Right lobe of liver (tissue), 4 donors: ENCODE data around the gene MRTO4.

ENCODE experiments used
- POLR2A ChIP-seq: fragments of 450-650 bp; IDR thresholded peaks from one replicate; pipeline ENCODE4 v1.6.1; 2017; ENCODE audit warnings: antibody characterized with exemption, mild to moderate bottlenecking
- TF ChIP-seq, protein P1 (sequence below), 4 donors: fragments of 200-600 bp in 3 of 4; fragments of 450-650 bp in 1 of 4; IDR thresholded peaks; one replicate each; pipeline versions ENCODE4 v1.5.1 to v1.8.0; 2016 to 2022; ENCODE audit warnings: antibody characterized with exemption in 4 of 4, mild to moderate bottlenecking in 2 of 4
- donor health status: DM: no; HTN: no; CAD: no.
- donor health status: DM: no; HTN: no; CAD: no.
- donor health status: DM: no; HTN: yes; CAD: no.

DNA sequence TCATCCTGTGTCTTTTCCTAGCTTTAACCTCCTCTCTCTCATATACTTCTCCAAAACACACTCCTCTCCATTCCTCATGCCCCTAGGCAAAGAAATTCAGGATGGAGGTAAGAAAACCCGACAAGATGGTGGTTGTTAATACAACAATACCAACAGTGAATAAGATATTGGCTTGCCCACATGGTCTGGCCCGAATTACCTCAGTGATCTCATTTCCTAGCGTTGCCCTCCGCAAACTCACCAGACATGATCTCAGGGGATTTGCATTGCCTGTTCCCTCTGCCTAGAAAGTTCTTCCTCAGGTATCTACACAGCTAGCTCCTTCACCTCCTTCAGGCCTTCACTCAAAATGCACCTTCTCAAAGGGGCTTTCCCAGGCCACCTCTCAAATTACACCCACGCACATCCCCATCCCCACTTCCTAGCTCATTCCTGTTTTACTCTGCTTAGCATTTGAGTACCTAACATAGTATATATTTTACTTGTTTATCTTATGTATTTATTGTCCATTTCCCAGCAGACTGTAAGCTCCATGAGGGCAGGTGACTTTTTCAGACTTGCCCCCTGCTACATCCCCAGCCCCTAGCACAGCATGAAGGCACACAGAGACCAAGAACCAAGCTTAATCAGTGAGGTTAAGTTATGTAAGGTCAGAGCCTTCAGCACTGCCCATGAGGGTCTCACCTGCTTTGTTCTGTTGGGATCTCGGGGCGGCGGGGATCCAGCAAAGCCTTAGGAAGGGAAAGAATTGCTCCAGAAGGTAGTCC lies 31.3 kb upstream of the MRTO4 start:
- TF ChIP-seq, protein P1, sequence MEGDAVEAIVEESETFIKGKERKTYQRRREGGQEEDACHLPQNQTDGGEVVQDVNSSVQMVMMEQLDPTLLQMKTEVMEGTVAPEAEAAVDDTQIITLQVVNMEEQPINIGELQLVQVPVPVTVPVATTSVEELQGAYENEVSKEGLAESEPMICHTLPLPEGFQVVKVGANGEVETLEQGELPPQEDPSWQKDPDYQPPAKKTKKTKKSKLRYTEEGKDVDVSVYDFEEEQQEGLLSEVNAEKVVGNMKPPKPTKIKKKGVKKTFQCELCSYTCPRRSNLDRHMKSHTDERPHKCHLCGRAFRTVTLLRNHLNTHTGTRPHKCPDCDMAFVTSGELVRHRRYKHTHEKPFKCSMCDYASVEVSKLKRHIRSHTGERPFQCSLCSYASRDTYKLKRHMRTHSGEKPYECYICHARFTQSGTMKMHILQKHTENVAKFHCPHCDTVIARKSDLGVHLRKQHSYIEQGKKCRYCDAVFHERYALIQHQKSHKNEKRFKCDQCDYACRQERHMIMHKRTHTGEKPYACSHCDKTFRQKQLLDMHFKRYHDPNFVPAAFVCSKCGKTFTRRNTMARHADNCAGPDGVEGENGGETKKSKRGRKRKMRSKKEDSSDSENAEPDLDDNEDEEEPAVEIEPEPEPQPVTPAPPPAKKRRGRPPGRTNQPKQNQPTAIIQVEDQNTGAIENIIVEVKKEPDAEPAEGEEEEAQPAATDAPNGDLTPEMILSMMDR (IDR thresholded peaks at IDR 0.05), result no peak
- TF ChIP-seq POLR2A, result no peak
